GM20000 (cell line): ENCODE data around the gene PFKP.

Source experiments
- DNase-seq: peaks from one replicate; pipeline ENCODE4 v3.0.0; 2012; ENCODE audit warnings: low spot score
- CTCF ChIP-seq: IDR thresholded peaks from 2 replicates; pipeline ENCODE4 v1.5.1; 2012; ENCODE audit warnings: mild to moderate bottlenecking, control low read depth; ENCODE audit errors: extremely low read depth, missing control alignments

PFKP gene

GRCh38 chr10:3137958-3138726 lies 70.8 kb downstream of the PFKP start:
- no peak for TF ChIP-seq CTCF
- no peak for DNase-seq

- no peak for TF ChIP-seq CTCF
- no peak for DNase-seq
Observed at GRCh38 chr10:3139216-3139910, 72.0 kb downstream of the PFKP start.

- no peak for DNase-seq
- no peak for TF ChIP-seq CTCF
Observed at GRCh38 chr10:3140280-3140679, 72.9 kb downstream of the PFKP start.

GRCh38 chr10:3141351-3142005 lies 74.1 kb downstream of the PFKP start:
- no peak for DNase-seq
- TF ChIP-seq CTCF, result no peak

GRCh38 chr10:3142146-3142875 lies 75.0 kb downstream of the PFKP start:
- no peak for TF ChIP-seq CTCF
- DNase-seq, result no peak

- DNase-seq, result no peak
- TF ChIP-seq CTCF, result no peak
Observed at GRCh38 chr10:3143366-3143765, 76.0 kb downstream of the PFKP start.
